Heart right ventricle (tissue), 16 donors: ENCODE data around the gene OR7C2. TPM values are rescaled to one million over a fixed set of nuclear protein-coding genes. Genes with fewer than 3 reads are reported as not detected.
"Not testable (repeated sequence)": the region's sequence is repeated elsewhere in the genome, so short reads cannot be mapped to it uniquely, and the experiment has no call there.

Experiments
- ATAC-seq, 8 donors: fragments of 200-7000 bp; cut with Tn5 transposase; one replicate each; pipeline ENCODE4 v1.9.1; 2020; ENCODE audit warnings: mild to moderate bottlenecking in 8 of 8, moderate library complexity in 8 of 8, moderate number of reproducible peaks in 1 of 8
- DNase-seq, 2 donors: peaks; one replicate each; pipeline ENCODE4 v3.0.0-alpha.2; 2020
- H3K27ac ChIP-seq, 10 donors: fragments of 200-600 bp; sonication (generic) in 2 of 10; one replicate each; pipeline versions ENCODE4 v1.5.0 to v1.8.0; 2020 to 2022; ENCODE audit warnings: mild to moderate bottlenecking in 3 of 10
- H3K27me3 ChIP-seq, 7 donors: fragments of 200-600 bp; one replicate each; pipeline ENCODE4 v1.8.0; 2021 to 2022; ENCODE audit warnings: mild to moderate bottlenecking in 2 of 7
- H3K36me3 ChIP-seq, 9 donors: fragments of 200-600 bp; sonication (generic) in 1 of 9; one replicate each; pipeline versions ENCODE4 v1.5.0 to v1.8.0; 2020 to 2022; ENCODE audit warnings: mild to moderate bottlenecking in 2 of 9
- H3K4me1 ChIP-seq, 9 donors: fragments of 200-600 bp; sonication (generic) in 1 of 9; one replicate each; pipeline versions ENCODE4 v1.5.0 to v1.8.0; 2020 to 2022; ENCODE audit warnings: mild to moderate bottlenecking in 4 of 9
- H3K4me3 ChIP-seq, 10 donors: fragments of 200-600 bp; sonication (generic) in 2 of 10; one replicate each; pipeline versions ENCODE4 v1.5.0 to v1.8.0; 2020 to 2022; ENCODE audit warnings: mild to moderate bottlenecking in 7 of 10, moderate library complexity in 2 of 10
- H3K9me3 ChIP-seq, 11 donors: fragments of 200-600 bp in 10 of 11; sonication (generic) in 2 of 11; one replicate each; pipeline versions ENCODE4 v1.5.0 to v1.8.0; 2013 to 2022; ENCODE audit warnings: mild to moderate bottlenecking in 2 of 11, control low read depth in 1 of 11, moderate library complexity in 1 of 11
- CTCF ChIP-seq, 9 donors: fragments of 200-600 bp; sonication (generic) in 2 of 9; IDR thresholded peaks; one replicate each; pipeline versions ENCODE4 v1.5.0 to v1.8.0; 2021 to 2022; ENCODE audit warnings: antibody characterized with exemption in 9 of 9, mild to moderate bottlenecking in 5 of 9, moderate library complexity in 1 of 9
- WGBS, 2 donors: extraction: QIAGEN DNeasy Blood & Tissue Kit; methylation state at CpG; one replicate each; pipeline ENCODE4 v1.1.7; 2013; ENCODE audit warnings: inconsistent platforms in 1 of 2; 5-methylcytosine and 5-hydroxymethylcytosine counted together
- intact Hi-C, 10 donors: fragments of 100-400 bp; cut with DNase I; formaldehyde crosslinking; loops; one replicate each; pipeline versions ENCODE4 v1.11.1 to v1.14.2; 2022
- polyA plus RNA-seq, 2 donors: library from polyadenylated mRNA; stranded (reverse); fragments of 200-250 nt; gene quantifications; one replicate each; pipeline ENCODE4 v1.2.3, GENCODE V29; 2013
- total RNA-seq, 10 donors: library from RNA; stranded (reverse); fragmentation: NEBNext Ultra II Directional in 3 of 10; extraction: Animal tissue kit (Norgen Biotek cat#: 25700) in 3 of 10; gene quantifications; one replicate each; pipeline versions ENCODE4 v1.2.1 to v1.2.4, GENCODE V29; 2021 to 2023
- donor health status: Arrhythmogenic right ventricular cardiomyopathy.
- donor health status: ischemic (EF 13 %, LVEDD 7.1; RV severe dilation, severe dysfunction).
- donor health status: healthy with polysubstance abuse.
- donor health status: DM: no; HTN: yes; CAD: no.
- donor health status: DM: no; HTN: no; CAD: no.
- donor health status: ischemic (EF 25% LVEDD 6.9; RV normal size, moderate dysfunction).
- donor health status: ischemic (EF 25% LVEDD 5.7; RV mildly dilated, moderate dysfunction).
- donor health status: healthy.
- donor health status: DM: yes; HTN: yes; CAD: no.
- donor health status: Ischemic cardiomyopathy.
- donor health status: ischemic (EF 35%, LVEDD 5.7; RV mildly dilated, moderate dysfunction).
- donor health status: nonischemic (EF 11% LVEDD 7.7; RV severe dilation, severe dysfunction).
- donor health status: DM: yes; HTN: yes; CAD: no.
- donor health status: PGD.
- donor health status: ischemic (EF 29% LVEDD 5.4; RV normal size, mild dysfunction).
- donor health status: nonischemic (EF 23%, LVEDD 6.1; RV moderate dilation, normal function).

OR7C2 gene
- total and polyA plus RNA-seq, 12 donors: not detected

GRCh38 chr19:14944456-14944855 lies 3.2 kb downstream of the OR7C2 start:
- Histone ChIP-seq H3K27ac (no peak overlapping the region), H3K4me1 (no peaks in the 10 kb centered on the region), H3K27me3 (peaks cover 0 to 4% (median 0%) of the 10 kb centered on the region in 7 donors), H3K36me3 (no peaks in the 10 kb centered on the region), H3K9me3 (no peaks in the 10 kb centered on the region), H3K4me3 (no peak overlapping the region)
- ATAC-seq (no peak), DNase-seq (no peak)
- no peak for TF ChIP-seq CTCF (IDR thresholded peaks at IDR 0.05)
- 63 to 87% methylated on average over 1 of the region's 1 CpG for WGBS, 2 donors
- intact Hi-C loops: no loop called here

- H3K27ac ChIP-seq, H3K36me3 ChIP-seq, H3K4me3 ChIP-seq, intact Hi-C loops, DNase-seq, H3K9me3 ChIP-seq, ATAC-seq, H3K4me1 ChIP-seq: not testable (repeated sequence)
- 80 to 90% methylated on average over 10 of the region's 10 CpGs for WGBS, 2 donors
- peaks cover 0 to 33% (median 9%) of the 10 kb centered on the region in 7 donors for H3K27me3 ChIP-seq
Observed at GRCh38 chr19:14949413-14949812, 8.1 kb downstream of the OR7C2 start.

GRCh38 chr19:14949876-14950275 lies 8.6 kb downstream of the OR7C2 start:
- TF ChIP-seq CTCF (IDR thresholded peaks at IDR 0.05): no peak
- 64 to 67% methylated on average over 8 of the region's 8 CpGs for WGBS, 2 donors
- ATAC-seq (no peak), DNase-seq (no peak)
- Histone ChIP-seq H3K27me3 (peaks cover 0 to 38% (median 9%) of the 10 kb centered on the region in 7 donors), H3K4me3 (no peak overlapping the region), H3K4me1 (no peaks in the 10 kb centered on the region), H3K36me3 (no peaks in the 10 kb centered on the region), H3K9me3 (no peaks in the 10 kb centered on the region), H3K27ac (no peak overlapping the region)
- intact Hi-C loops: no loop called here

- 88 to 94% methylated on average over 1 of the region's 1 CpG for WGBS, 2 donors
- intact Hi-C loops: no loop called here
- Histone ChIP-seq H3K4me1 (no peaks in the 10 kb centered on the region), H3K27ac (no peak overlapping the region), H3K27me3 (peaks cover 0 to 38% (median 9%) of the 10 kb centered on the region in 7 donors), H3K36me3 (no peaks in the 10 kb centered on the region), H3K9me3 (no peaks in the 10 kb centered on the region), H3K4me3 (no peak overlapping the region)
- ATAC-seq (no peak), DNase-seq (no peak)
- TF ChIP-seq CTCF (IDR thresholded peaks at IDR 0.05): no peak
Observed at GRCh38 chr19:14950421-14950820, 9.1 kb downstream of the OR7C2 start.

GRCh38 chr19:14952767-14953166 lies 11.5 kb downstream of the OR7C2 start:
- Histone ChIP-seq H3K27ac (no peak overlapping the region), H3K4me3 (no peak overlapping the region), H3K4me1 (no peaks in the 10 kb centered on the region), H3K36me3 (no peaks in the 10 kb centered on the region), H3K27me3 (peaks cover 0 to 38% (median 9%) of the 10 kb centered on the region in 7 donors), H3K9me3 (peaks cover 0 to 12% (median 2%) of the 10 kb centered on the region in 11 donors)
- 80 to 83% methylated on average over 11 of the region's 11 CpGs for WGBS, 2 donors
- no peak for DNase-seq
- TF ChIP-seq CTCF (IDR thresholded peaks at IDR 0.05): no peak
- intact Hi-C loops: no loop called here
- no peak for ATAC-seq
